Thoracic aorta endothelial cell (primary cell): ENCODE measurements around the gene MAGEA10. TPM values are rescaled to one million over a fixed set of nuclear protein-coding genes. Genes with fewer than 3 reads are reported as not detected.

Source experiments
- total RNA-seq: library from RNA; depleted of rRNA; stranded (reverse); fragments of >200 nt; gene quantifications from 2 replicates; pipeline ENCODE4 v1.2.3, GENCODE V29; 2012

Gene MAGEA10
- total RNA-seq, result not detected in 2 replicates

GRCh38 chrX:152138388-152138784 is at the start of gene MAGEA10:
Gene MAGEA10 (minus strand): TSS chrX:152138577. CDS start chrX:152135620, 2,957 bp downstream.

Other genes with a start within 250 kb of the MAGEA10 start
- not detected in 2 replicates for gene MAGEA4, start 225.7 kb downstream of the MAGEA10 start, total RNA-seq
- gene GABRE, start 163.9 kb downstream of the MAGEA10 start, total RNA-seq, result 9.6 and 11.8 TPM in 2 replicates